MCF 10A (cell line): ENCODE results near the gene FMC1. TPM values are rescaled to one million over a fixed set of nuclear protein-coding genes. Genes with fewer than 3 reads are reported as not detected.

Experiments used
- BruUV-seq: library from RNA; stranded (reverse); fragments of 400-500 nt; replicated peaks from 2 replicates; lab custom pipeline; 2021; lab: Mats Ljungman, UMichigan
- CTCF ChIA-PET: fragments of 300-600 bp; sonication (Branson Sonifier 250); formaldehyde crosslinking; extraction: SDS; loops from one replicate; lab custom pipeline; 2021; ENCODE audit warnings: antibody characterized with exemption, inconsistent platforms; lab: Yijun Ruan, JAX
- POLR2A ChIA-PET: fragments of 300-600, 350-650 bp; sonication (Branson Sonifier 250); formaldehyde crosslinking; extraction: SDS; loops from one replicate; lab custom pipeline; 2020; ENCODE audit warnings: antibody characterized with exemption, inconsistent platforms; lab: Yijun Ruan, JAX
- DNase-seq: peaks from one replicate; pipeline ENCODE4 v3.0.0-alpha.2; 2018; ENCODE audit not compliant: unreplicated experiment
- H3K27ac Mint-ChIP-seq: one replicate; pipeline ENCODE4 v1.8.0; 2022; ENCODE audit warnings: mild to moderate bottlenecking, low read depth, mixed read lengths; ENCODE audit not compliant: unreplicated experiment
- H3K27me3 Mint-ChIP-seq: one replicate; pipeline ENCODE4 v1.8.0; 2022; ENCODE audit warnings: mixed read lengths; ENCODE audit not compliant: insufficient read depth, unreplicated experiment
- H3K36me3 Mint-ChIP-seq: one replicate; pipeline ENCODE4 v1.8.0; 2022; ENCODE audit warnings: mild to moderate bottlenecking, moderate library complexity, mixed read lengths; ENCODE audit not compliant: insufficient read depth, unreplicated experiment
- H3K4me1 Mint-ChIP-seq: one replicate; pipeline ENCODE4 v1.8.0; 2022; ENCODE audit warnings: mixed read lengths; ENCODE audit not compliant: insufficient read depth, unreplicated experiment
- H3K4me3 Mint-ChIP-seq: one replicate; pipeline ENCODE4 v1.8.0; 2022; ENCODE audit warnings: mild to moderate bottlenecking, moderate library complexity, mixed read lengths; ENCODE audit not compliant: unreplicated experiment
- H3K9me3 Mint-ChIP-seq: one replicate; pipeline ENCODE4 v1.8.0; 2022; ENCODE audit warnings: mixed read lengths; ENCODE audit not compliant: unreplicated experiment
- intact Hi-C: fragments of 100-400 bp; cut with micrococcal nuclease; formaldehyde crosslinking; loops from 2 replicates; pipeline ENCODE4 v1.14.1; 2022
- total RNA-seq: library from RNA; stranded (reverse); gene quantifications from 2 replicates; pipeline ENCODE4 v1.2.3, GENCODE V29; 2022
- TF ChIP-seq, protein P1 (sequence below): fragments of 200-600 bp; IDR thresholded peaks from one replicate; pipeline ENCODE4 v1.8.0; 2022; ENCODE audit warnings: antibody characterized with exemption, mild to moderate bottlenecking; ENCODE audit not compliant: unreplicated experiment

The FMC1 gene
- total RNA-seq, 1 experiment from 2014 or later, result 11.8 TPM

- BruUV-seq, result no TSS peak
- POLR2A ChIA-PET, result interaction anchor here (1.1 to 3.4 kb wide), 2 partner anchors 12 to 1027 kb away, joined by 3 to 23 read pairs; partner anchors contain the start of genes LUC7L2 and SLC37A3
- intact Hi-C loops, result no loop called here
- Mint-ChIP-seq H3K4me3 (no peak overlapping the region), H3K4me1 (peaks cover 32% of the 10 kb centered on the region), H3K27ac (no peak overlapping the region), H3K36me3 (peaks cover 48% of the 10 kb centered on the region), H3K27me3 (no peaks in the 10 kb centered on the region), H3K9me3 (no peaks in the 10 kb centered on the region)
- TF ChIP-seq, protein P1, sequence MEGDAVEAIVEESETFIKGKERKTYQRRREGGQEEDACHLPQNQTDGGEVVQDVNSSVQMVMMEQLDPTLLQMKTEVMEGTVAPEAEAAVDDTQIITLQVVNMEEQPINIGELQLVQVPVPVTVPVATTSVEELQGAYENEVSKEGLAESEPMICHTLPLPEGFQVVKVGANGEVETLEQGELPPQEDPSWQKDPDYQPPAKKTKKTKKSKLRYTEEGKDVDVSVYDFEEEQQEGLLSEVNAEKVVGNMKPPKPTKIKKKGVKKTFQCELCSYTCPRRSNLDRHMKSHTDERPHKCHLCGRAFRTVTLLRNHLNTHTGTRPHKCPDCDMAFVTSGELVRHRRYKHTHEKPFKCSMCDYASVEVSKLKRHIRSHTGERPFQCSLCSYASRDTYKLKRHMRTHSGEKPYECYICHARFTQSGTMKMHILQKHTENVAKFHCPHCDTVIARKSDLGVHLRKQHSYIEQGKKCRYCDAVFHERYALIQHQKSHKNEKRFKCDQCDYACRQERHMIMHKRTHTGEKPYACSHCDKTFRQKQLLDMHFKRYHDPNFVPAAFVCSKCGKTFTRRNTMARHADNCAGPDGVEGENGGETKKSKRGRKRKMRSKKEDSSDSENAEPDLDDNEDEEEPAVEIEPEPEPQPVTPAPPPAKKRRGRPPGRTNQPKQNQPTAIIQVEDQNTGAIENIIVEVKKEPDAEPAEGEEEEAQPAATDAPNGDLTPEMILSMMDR, result no peak
- CTCF ChIA-PET, result interaction anchor here (0.6 to 0.7 kb wide), 2 partner anchors 36 to 129 kb away, joined by 3 to 4 read pairs; no protein-coding TSS in a partner anchor
- DNase-seq, result no peak
Observed at GRCh38 chr7:139370943-139371313, 29.8 kb downstream of the FMC1 start.

DNA sequence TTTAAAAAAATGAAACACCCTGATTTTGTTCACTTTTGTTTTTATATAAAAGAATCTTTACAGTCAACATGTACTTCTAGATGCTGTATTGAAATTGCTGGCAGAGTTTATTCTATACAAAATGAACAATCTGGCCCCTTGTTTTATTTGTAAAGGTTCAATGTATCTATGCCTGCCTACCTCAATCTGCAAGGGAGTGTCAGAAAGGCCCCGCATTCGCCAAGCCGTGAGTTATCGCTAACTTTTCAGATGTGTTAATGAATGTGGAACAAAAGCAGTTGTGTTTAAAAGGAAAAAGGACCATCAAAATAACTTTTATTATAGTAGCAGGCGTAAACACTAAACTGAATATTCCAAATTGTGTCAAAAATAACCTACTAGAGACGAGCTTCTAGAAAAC is 33.1 kb downstream of the FMC1 start:
- no TSS peak for BruUV-seq

DNA sequence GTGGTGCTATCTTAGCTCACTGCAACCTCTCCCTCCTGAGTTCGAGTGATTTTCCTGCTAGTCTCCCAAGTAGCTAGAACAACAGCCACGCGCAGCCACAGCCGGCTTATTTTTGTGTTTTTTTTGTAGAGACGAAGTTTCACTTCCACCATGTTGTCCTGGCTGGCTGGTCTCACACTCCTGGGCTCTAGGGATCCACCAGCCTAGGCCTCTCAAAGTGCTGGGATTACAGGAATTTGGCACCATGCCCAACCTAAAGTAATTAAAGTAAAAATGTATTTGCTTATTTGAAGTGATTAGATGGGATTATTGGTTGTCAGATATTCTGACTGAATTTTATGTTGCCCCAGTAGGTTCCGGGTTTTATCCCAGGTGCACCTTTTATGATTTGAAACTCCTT is 41.3 kb downstream of the FMC1 start:
- Mint-ChIP-seq H3K27me3 (no peaks in the 10 kb centered on the region), H3K4me1 (no peaks in the 10 kb centered on the region), H3K4me3 (no peak overlapping the region), H3K27ac (no peak overlapping the region), H3K9me3 (no peaks in the 10 kb centered on the region), H3K36me3 (peaks cover 88% of the 10 kb centered on the region)
- no peak for DNase-seq
- intact Hi-C loops, result no loop called here
- BruUV-seq, result no TSS peak
- POLR2A ChIA-PET, result interaction anchor here (1.3 kb wide), 1 partner anchor 9 kb away, joined by 5 read pairs; no protein-coding TSS in a partner anchor
- CTCF ChIA-PET, result interaction anchor here (0.6 kb wide), 1 partner anchor 175 kb away, joined by 3 read pairs; no protein-coding TSS in a partner anchor
- TF ChIP-seq, protein P1, result no peak

More for the DNA sequence above, 33.1 kb downstream of the FMC1 start:
- Mint-ChIP-seq H3K4me1 (peaks cover 32% of the 10 kb centered on the region), H3K36me3 (peaks cover 60% of the 10 kb centered on the region), H3K9me3 (no peaks in the 10 kb centered on the region), H3K27ac (no peak overlapping the region), H3K27me3 (no peaks in the 10 kb centered on the region), H3K4me3 (no peak overlapping the region)
- intact Hi-C loops, result no loop called here
- POLR2A ChIA-PET, result interaction anchor here (0.7 to 6.0 kb wide), 7 partner anchors 9 to 45 kb away, joined by 3 to 27 read pairs (median 6); partner anchors contain the start of gene LUC7L2
- TF ChIP-seq, protein P1, result no peak
- no peak for DNase-seq
- CTCF ChIA-PET, result interaction anchor here (0.6 kb wide), 1 partner anchor 11 kb away, joined by 3 read pairs; no protein-coding TSS in a partner anchor

DNA sequence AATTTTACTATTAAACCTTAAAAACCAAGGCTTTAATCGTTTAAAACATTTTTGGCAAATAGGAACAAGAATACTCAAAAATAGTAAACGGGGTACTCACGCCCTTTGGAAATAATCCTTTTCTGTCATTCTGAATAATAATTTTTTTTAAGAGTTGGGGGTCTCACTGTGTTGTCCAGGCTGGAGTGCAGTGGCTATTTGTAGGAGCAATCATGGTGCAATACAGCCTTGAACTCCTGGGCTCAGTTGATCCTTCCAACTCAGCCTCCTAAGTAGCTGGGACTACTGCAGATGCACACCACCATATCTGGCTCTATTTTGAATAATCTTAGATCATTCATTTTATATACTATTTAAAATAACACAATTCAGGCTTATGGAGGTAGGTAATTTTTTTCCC is 43.5 kb downstream of the FMC1 start:
- Mint-ChIP-seq H3K4me1 (peaks cover 8% of the 10 kb centered on the region), H3K4me3 (no peak overlapping the region), H3K36me3 (peaks cover 88% of the 10 kb centered on the region), H3K27me3 (no peaks in the 10 kb centered on the region), H3K9me3 (no peaks in the 10 kb centered on the region), H3K27ac (no peak overlapping the region)
- TF ChIP-seq, protein P1, result no peak
- intact Hi-C loops, result no loop called here
- DNase-seq, result no peak
- ChIA-PET CTCF (no interaction called here), POLR2A (interaction anchor here (0.7 kb wide), 1 partner anchor 44 kb away, joined by 3 read pairs; no protein-coding TSS in a partner anchor)
- BruUV-seq, result no TSS peak
